Vagina (tissue), 2 donors: ENCODE results near the gene ZNF738.

Source experiments
- POLR2A ChIP-seq, 2 donors: fragments of 450-650 bp; IDR thresholded peaks; one replicate each; pipeline ENCODE4 v1.6.1; 2017; ENCODE audit warnings: antibody characterized with exemption in 2 of 2, mild to moderate bottlenecking in 2 of 2, moderate library complexity in 2 of 2
- POLR2AphosphoS5 ChIP-seq, 2 donors: sonication (generic); formaldehyde crosslinking; IDR thresholded peaks; one replicate each; pipeline ENCODE4 v1.9.0; 2017; ENCODE audit warnings: antibody characterized with exemption in 2 of 2, mild to moderate bottlenecking in 2 of 2, low read depth in 1 of 2; ENCODE audit not compliant: insufficient read depth in 1 of 2
- TF ChIP-seq, protein P1 (sequence below), 3 experiments: fragments of 450-650 bp in 2 of 3; fragments of 200-600 bp in 1 of 3; sonication (generic) in 1 of 3; IDR thresholded peaks; one replicate each; pipeline ENCODE4 v1.5.1; 2017 to 2019; ENCODE audit warnings: antibody characterized with exemption in 3 of 3, mild to moderate bottlenecking in 2 of 3, moderate library complexity in 2 of 3

DNA sequence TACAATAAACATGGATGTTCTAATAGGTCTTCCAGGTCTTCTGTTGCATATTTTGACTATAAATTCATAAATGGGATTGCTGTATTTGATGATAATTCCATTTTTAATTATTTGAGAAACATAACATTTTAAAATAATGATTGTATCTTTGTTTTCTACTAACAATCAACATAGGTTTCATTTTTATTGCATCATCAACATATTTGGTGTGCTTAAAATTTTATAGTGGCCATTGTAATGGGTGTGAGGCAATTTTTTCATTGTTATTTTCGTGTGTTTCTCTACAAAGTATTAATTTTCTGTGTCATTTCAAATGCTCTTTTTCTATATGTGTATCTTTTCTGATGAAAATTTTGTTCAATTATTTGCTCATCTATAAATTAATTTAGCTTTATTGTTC lies 51.4 kb downstream of the ZNF738 start:
- TF ChIP-seq, protein P1, sequence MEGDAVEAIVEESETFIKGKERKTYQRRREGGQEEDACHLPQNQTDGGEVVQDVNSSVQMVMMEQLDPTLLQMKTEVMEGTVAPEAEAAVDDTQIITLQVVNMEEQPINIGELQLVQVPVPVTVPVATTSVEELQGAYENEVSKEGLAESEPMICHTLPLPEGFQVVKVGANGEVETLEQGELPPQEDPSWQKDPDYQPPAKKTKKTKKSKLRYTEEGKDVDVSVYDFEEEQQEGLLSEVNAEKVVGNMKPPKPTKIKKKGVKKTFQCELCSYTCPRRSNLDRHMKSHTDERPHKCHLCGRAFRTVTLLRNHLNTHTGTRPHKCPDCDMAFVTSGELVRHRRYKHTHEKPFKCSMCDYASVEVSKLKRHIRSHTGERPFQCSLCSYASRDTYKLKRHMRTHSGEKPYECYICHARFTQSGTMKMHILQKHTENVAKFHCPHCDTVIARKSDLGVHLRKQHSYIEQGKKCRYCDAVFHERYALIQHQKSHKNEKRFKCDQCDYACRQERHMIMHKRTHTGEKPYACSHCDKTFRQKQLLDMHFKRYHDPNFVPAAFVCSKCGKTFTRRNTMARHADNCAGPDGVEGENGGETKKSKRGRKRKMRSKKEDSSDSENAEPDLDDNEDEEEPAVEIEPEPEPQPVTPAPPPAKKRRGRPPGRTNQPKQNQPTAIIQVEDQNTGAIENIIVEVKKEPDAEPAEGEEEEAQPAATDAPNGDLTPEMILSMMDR (IDR thresholded peaks at IDR 0.05) = no peak
- no peak for TF ChIP-seq POLR2A (IDR thresholded peaks at IDR 0.05)
- no peak for TF ChIP-seq POLR2AphosphoS5 (IDR thresholded peaks at IDR 0.05; ENCODE audit: insufficient read depth in 1 of 2, low read depth in 1 of 2)
